Midbrain (tissue), 1 donor: ENCODE measurements around the gene SORBS2.
"Not testable (repeated sequence)": the region's sequence is repeated elsewhere in the genome, so short reads cannot be mapped to it uniquely, and the experiment has no call there.

Source experiments
- DNase-seq: peaks from one replicate; lab custom pipeline; 2025; lab: John Stamatoyannopoulos, UW

The SORBS2 gene

DNA sequence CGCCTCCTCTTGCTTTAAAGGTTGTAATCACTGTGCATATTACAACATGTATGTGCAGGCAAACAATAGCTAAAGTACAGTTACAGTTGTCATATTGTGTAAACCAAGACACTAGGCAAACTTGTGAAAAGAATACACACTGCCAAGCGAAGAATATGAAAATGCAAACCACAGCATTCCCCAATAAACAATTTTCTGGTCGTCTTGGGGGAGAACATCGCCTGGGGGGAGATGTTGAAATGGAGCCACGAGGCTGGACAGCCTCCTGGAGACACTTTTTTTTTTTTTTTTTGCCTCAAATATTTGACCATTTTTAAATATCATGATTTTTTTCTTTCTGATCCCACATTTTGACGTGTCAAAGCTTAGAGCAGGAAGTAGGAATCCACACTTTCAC, 225.0 kb downstream of the SORBS2 start:
- no peak for DNase-seq

DNA sequence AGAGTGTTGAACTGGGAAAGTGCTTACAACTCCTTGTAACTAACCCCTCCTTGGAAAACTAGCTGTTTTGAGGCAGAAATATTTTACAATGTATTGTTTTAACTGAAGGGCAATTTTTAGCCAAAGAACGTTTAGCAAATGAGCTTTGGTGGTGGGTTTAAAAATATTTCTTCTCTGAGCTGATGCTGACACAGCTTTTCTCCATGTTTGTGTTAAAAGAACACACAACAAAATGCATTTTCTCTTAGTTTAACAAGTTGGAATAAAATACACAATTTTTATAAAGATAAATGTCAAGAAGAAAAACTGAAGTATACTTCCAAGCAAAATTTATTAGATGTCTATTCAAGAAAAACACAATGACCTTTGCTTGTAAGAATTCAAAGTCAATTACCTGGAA, 226.8 kb downstream of the SORBS2 start:
- no peak for DNase-seq

GRCh38 chr4:185583813-185584212, 228.2 kb downstream of the SORBS2 start:
- DNase-seq, result no peak

- DNase-seq, result no peak
Observed at GRCh38 chr4:185582651-185583400, 229.2 kb downstream of the SORBS2 start.

- no peak for DNase-seq
Observed at GRCh38 chr4:185580699-185581098, 231.3 kb downstream of the SORBS2 start.

DNA sequence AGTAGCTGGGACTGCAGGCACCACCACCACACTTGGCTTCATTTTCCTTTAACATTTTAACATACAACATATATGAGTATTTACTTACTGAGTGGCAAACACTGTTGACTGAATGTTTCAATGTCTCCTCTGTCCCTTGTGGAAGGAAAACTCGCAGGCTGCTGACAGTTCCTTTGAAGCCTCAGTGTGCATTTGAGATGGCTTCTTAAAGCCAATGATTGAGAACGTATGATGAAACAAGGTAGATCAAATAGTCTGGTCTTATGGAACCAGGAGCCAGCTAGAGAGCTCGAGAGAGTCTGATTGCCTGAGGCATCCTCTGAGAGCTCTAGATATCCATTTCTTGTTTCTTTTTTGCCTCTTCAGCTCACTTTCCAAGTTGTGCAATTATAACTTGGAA, 233.7 kb downstream of the SORBS2 start:
- DNase-seq, result no peak

- DNase-seq, result no peak
Observed at GRCh38 chr4:185576962-185577950, 234.7 kb downstream of the SORBS2 start.

- no peak for DNase-seq
Observed at GRCh38 chr4:185576314-185576961, 235.6 kb downstream of the SORBS2 start.

DNA sequence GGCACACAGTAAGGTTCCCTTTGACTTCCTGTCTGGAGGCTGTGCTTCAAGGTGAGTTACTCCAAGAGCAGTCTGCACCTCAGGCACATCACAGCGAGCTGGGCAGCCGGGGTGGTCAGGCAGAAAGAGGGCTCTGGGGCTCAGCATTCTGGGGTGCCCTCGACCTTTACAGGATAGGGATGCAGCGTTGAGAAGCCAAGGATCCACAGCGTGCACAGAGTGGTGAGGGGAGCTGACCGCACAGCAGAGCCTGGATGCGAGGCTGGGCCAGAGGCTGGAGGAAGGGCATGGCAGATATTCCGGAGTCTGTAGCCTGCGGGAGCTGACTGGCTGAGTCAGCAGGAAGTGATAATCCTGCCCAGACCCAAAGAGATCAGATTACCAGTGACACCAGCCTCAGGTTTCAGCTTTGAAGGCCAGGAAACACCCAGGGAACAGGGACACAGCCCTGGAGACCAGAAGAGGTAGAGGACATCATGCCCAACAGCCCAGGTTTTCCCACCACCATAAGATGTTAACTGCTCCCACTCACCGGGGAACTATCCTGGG, 238.3 kb downstream of the SORBS2 start:
- DNase-seq, result no peak

DNA sequence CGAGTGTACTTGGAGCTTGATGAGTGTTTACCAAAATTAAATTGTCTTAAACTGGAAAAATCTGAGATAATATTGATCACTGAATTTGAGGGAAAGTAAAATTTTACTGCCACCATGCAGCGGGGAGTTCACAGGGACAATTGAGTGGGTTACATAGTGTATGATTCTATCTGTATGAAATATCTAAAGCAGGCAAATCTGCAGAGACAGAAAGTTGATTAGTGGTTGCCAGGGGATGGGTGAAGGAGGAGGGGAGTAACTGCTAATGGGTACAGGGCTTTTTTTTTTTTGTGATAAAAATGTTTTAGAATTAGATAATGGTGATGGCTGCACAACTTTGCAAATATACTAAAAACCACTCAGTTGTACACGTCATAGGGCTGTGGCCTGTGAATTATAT, 241.3 kb downstream of the SORBS2 start:
- DNase-seq, result no peak

DNA sequence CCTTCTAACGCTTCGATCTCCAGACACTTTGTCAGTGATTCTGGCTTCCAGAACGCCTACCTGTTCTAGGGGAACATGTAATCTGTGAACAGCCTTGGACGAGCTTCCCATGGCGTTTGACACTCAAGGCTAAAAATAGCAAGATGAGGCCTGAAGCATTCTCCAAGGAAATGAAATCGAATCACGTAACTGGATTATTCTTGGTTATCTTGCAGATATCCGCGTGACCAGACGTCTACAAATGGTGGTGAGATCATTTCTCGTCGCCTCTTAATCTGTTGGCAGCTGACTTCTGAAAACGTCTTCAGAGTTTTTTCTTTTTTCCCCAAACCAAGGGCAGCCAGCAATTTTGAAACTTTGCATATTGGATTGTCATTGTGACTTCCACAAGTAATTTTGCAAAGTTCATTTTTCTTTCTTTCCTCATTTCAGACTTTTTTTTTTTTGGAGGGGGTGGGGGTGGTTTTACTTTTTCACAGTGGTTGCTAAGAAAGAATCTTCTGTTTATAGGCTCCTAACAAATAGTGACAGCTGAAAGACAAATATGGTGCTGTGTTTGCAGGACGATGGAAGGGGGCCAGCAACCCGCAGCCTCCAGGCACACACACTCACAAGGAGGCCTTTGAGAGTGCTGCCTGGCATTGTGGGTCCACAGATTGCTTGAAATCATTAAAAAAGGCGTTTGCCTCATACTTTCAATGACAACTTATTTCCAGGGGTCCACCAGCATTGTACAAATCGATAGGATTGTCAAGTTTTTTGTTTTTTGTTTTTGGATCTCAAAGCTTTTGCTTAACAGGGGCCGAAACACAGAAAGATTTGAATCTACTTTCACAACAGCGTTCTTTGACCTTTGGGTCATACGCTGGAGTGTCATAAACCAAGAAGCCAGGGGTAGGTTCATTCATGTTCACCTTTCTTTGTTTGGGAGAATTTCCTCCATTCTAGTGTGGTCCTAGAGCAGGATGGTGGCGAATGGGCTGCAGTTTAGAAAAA, 244.3 kb downstream of the SORBS2 start:
- DNase-seq, result peak; percentile 71

- peak; percentile 56 for DNase-seq
Observed at GRCh38 chr4:185566972-185567371, 245.0 kb downstream of the SORBS2 start.

DNA sequence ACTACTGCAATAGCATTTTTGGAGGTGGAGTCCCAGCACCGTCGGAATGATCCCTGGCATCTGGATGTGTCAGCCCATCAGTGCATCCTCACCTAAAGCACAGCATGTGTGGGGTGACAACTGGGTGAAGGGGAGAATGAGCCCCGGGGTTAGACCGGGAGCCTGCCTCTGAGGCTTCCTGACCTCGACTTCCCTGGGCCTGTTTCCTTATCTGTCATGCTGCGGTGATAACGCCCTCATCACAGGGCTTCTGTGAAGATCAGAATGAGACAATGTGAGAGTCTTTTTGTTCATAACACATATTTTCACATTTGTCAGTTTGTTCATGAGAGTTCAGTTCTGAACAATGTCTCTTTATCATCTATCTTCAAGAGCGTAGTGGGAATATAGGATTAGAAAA, 245.6 kb downstream of the SORBS2 start:
- no peak for DNase-seq

- no peak for DNase-seq
Observed at GRCh38 chr4:185565696-185566095, 246.3 kb downstream of the SORBS2 start.

GRCh38 chr4:185564349-185564748, 247.6 kb downstream of the SORBS2 start:
- no peak for DNase-seq

- no peak for DNase-seq
Observed at GRCh38 chr4:185562531-185562930, 249.5 kb downstream of the SORBS2 start.

DNA sequence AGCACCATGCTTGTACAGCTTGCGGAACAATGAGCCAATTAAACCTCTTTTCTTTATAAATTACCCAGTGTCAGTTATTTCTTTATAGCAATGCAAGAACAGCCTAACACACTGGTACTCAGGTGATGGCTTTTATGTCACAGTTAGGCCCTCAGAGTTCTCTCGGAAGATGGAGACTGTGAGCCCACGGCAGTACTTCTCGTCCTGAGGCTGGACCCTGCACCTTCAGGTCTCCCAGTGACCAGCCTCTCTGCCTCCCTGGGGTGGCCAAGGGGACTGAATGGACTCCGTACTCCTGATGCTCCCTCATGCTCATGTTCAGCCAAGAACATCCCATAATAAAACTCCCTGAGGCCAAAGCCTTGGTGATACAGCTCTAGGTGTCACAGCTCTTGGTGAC, 251.7 kb downstream of the SORBS2 start:
- DNase-seq, result no peak

GRCh38 chr4:185559915-185560281, 252.1 kb downstream of the SORBS2 start:
- no peak for DNase-seq

GRCh38 chr4:185559251-185559914, 252.6 kb downstream of the SORBS2 start:
- not testable (repeated sequence) for DNase-seq

DNA sequence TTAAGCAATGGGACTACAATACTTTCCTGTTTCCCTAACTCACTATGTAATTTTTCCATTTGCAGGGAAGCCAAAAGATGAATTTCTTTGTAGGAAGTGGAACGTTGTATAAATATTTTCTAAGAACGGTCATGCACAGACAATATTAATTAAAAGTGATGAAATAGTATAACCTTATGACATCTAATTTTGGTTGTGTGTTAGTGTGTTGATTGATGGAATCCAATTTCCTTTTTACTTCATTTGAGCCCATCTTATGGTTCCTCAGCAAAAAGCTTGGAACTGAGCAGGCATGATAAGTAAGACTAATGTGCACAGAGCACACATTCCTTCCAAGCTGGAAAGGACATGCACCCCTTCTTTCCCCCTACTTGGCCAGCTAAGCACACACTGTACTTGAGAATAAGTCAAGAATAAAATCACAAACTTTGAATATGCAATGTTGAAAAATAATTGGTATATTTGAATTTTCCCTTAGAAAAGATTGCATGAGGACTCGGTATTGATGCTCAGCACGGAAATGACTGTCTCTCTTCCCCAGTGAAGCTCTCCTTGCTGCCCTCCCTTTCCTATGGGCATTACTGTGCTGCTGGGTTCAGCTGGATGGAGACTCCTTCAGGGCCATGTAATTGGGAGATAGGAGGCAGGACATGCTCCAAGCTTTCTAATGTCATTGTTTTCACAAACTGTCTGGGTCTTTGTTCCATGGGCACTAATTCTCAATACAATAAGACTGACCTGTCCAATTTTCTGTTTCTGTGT, 257.4 kb downstream of the SORBS2 start:
- no peak for DNase-seq
